Transverse colon (tissue), 3 donors: ENCODE measurements around the gene LRRC42.

Experiments
- CTCF ChIP-seq, 5 experiments: fragments of 200-600 bp in 3 of 5; fragments of 450-650 bp in 2 of 5; sonication (generic) in 3 of 5; IDR thresholded peaks; 1 replicate in 2 of 5; 2 replicates in 3 of 5; pipeline ENCODE4 v1.5.1; 2016 to 2017; ENCODE audit warnings: antibody characterized with exemption in 5 of 5, inconsistent platforms in 3 of 5, mild to moderate bottlenecking in 2 of 5, moderate library complexity in 1 of 5
- EP300 ChIP-seq: sonication (generic); formaldehyde crosslinking; IDR thresholded peaks from one replicate; pipeline ENCODE4 v1.6.1; 2017; ENCODE audit warnings: antibody characterized with exemption, low read depth
- POLR2A ChIP-seq: fragments of 450-650 bp; IDR thresholded peaks from one replicate; pipeline ENCODE4 v1.6.1; 2016; ENCODE audit warnings: antibody characterized with exemption, mild to moderate bottlenecking, moderate library complexity

- TF ChIP-seq POLR2A (no peak), CTCF (IDR thresholded peaks at IDR 0.05) (no peak), EP300 (no peak)
Observed at GRCh38 chr1:54006508-54006907, 60.4 kb downstream of the LRRC42 start.
